ENCODE data around the gene SGSM1.

GRCh38 chr22:24768537-24769374, 37.3 kb upstream of the SGSM1 start:
- TF ChIP-seq CTCF (IDR thresholded peaks at IDR 0.05): peak; percentile 78
- no peak for TF ChIP-seq ZFX (IDR thresholded peaks at IDR 0.05; ENCODE audit: borderline replicate concordance)
